Neural progenitor cell (in vitro differentiated cells): ENCODE measurements around the gene CHST9. TPM values are rescaled to one million over a fixed set of nuclear protein-coding genes. Genes with fewer than 3 reads are reported as not detected.
A peak's percentile ranks its signal among the peaks of the same experiment; 100 is the strongest.

Experiments
- DNase-seq: peaks from one replicate; pipeline ENCODE4 v3.0.0-alpha.2; 2016; ENCODE audit warnings: low spot score
- H2AFZ ChIP-seq: fragments of 200-600 bp; sonication (generic); replicated peaks from 2 replicates; pipeline ENCODE4 v1.6.1; 2016; ENCODE audit warnings: antibody characterized with exemption
- H3F3A ChIP-seq: fragments of 200-600 bp; sonication (generic); 2 replicates; pipeline ENCODE4 v1.6.1; 2016; ENCODE audit warnings: antibody characterized with exemption, low read depth
- H3K27ac ChIP-seq: fragments of 200-600 bp; sonication (generic); 2 replicates; pipeline ENCODE4 v1.5.1; 2016; ENCODE audit warnings: mild to moderate bottlenecking
- H3K27me3 ChIP-seq: fragments of 200-600 bp; sonication (generic); 2 replicates; pipeline ENCODE4 v1.6.1; 2016; ENCODE audit warnings: mild to moderate bottlenecking, moderate library complexity
- H3K36me3 ChIP-seq: fragments of 200-600 bp; sonication (generic); 2 replicates; pipeline ENCODE4 v1.5.1; 2016
- H3K4me1 ChIP-seq: fragments of 200-600 bp; sonication (generic); 2 replicates; pipeline ENCODE4 v1.6.1; 2016; ENCODE audit warnings: mixed run types
- H3K4me2 ChIP-seq: fragments of 200-600 bp; sonication (generic); 2 replicates; pipeline ENCODE4 v1.6.1; 2016
- H3K4me3 ChIP-seq: fragments of 200-600 bp; sonication (generic); 2 replicates; pipeline ENCODE4 v1.5.1; 2016
- H3K79me2 ChIP-seq: fragments of 200-600 bp; sonication (generic); 2 replicates; pipeline ENCODE4 v1.6.1; 2016; ENCODE audit warnings: low read depth
- H3K9ac ChIP-seq: fragments of 200-600 bp; sonication (generic); 2 replicates; pipeline ENCODE4 v1.6.1; 2016
- H3K9me3 ChIP-seq: fragments of 200-600 bp; sonication (generic); 2 replicates; pipeline ENCODE4 v1.5.1; 2016; ENCODE audit warnings: low read depth
- H4K20me1 ChIP-seq: fragments of 200-600 bp; sonication (generic); 2 replicates; pipeline ENCODE4 v1.6.1; 2016; ENCODE audit warnings: low read depth
- H3K27ac Mint-ChIP-seq: 3 replicates; pipeline ENCODE4 v1.8.0; 2021; ENCODE audit warnings: mixed read lengths
- H3K27me3 Mint-ChIP-seq: 2 replicates; pipeline ENCODE4 v1.8.0; 2022; ENCODE audit warnings: low read depth, mild to moderate bottlenecking, inconsistent platforms, moderate library complexity, mixed read lengths; ENCODE audit not compliant: insufficient read depth
- H3K36me3 Mint-ChIP-seq: 3 replicates; pipeline ENCODE4 v1.8.0; 2021; ENCODE audit warnings: mixed read lengths
- H3K4me1 Mint-ChIP-seq: 3 replicates; pipeline ENCODE4 v1.8.0; 2021; ENCODE audit warnings: mixed read lengths
- H3K4me3 Mint-ChIP-seq: 3 replicates; pipeline ENCODE4 v1.8.0; 2021; ENCODE audit warnings: mild to moderate bottlenecking, moderate library complexity, mixed read lengths
- H3K9me3 Mint-ChIP-seq: 3 replicates; pipeline ENCODE4 v1.8.0; 2020; ENCODE audit warnings: mixed read lengths
- EZH2 ChIP-seq: fragments of 200-600 bp; sonication (generic); IDR thresholded peaks from 2 replicates; pipeline ENCODE4 v1.6.1; 2017; ENCODE audit warnings: antibody characterized with exemption, mild to moderate bottlenecking, moderate library complexity
- EZH2phosphoT487 ChIP-seq: fragments of 200-600 bp; sonication (generic); IDR thresholded peaks from 2 replicates; pipeline ENCODE4 v1.6.1; 2017; ENCODE audit warnings: antibody characterized with exemption
- total RNA-seq: library from RNA; depleted of rRNA; stranded (reverse); fragments of >200 nt; gene quantifications from 2 replicates; pipeline ENCODE4 v1.2.3, GENCODE V29; 2015; ENCODE audit warnings: low replicate concordance
- TF ChIP-seq, protein P1 (sequence below): fragments of 200-600 bp; sonication (generic); IDR thresholded peaks from 2 replicates; pipeline ENCODE4 v1.5.1; 2017; ENCODE audit warnings: antibody characterized with exemption, mild to moderate bottlenecking

CHST9 gene
- total RNA-seq, 1 donor from 2014 or later: 1.3 TPM

DNA sequence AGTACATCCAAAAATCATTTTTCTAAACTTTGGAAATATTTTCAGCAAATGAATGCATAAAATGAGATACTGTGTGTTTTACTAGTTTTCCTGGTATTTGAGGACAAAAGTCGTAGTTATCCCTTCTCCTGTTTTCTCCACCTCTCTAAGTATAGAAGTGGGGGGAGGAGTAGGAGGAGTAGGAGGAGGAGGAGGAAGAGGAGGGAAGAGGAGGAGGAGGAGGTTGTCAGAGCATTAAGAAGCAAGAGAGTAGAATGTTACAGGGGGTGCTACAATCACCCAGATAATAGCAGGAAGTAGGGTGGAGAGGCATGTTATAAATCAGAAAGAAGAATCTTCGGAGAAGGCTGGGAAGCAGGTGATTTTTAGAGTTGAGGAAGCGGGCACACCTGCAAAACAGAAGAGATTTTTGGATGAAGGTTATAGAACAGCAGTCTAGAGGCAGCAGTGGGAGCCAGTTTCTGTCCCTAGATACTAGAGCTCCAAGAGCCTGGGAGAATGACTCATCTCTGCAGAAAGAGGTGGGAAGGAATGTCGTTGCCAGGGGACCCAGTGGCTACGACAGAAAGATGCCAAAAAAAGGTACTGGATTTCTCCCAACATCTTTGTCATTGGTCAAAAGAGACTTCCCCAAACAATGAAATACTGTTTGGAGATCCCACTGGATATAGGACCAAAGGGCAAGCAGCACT, 275.4 kb downstream of the CHST9 start:
- Histone ChIP-seq H3K36me3 (no peaks in the 10 kb centered on the region), H3K4me2 (no peak overlapping the region), H3K4me3 (no peak overlapping the region), H3K4me1 (no peaks in the 10 kb centered on the region), H3K27ac (no peak overlapping the region), H4K20me1 (no peaks in the 10 kb centered on the region), H3K79me2 (no peaks in the 10 kb centered on the region), H3F3A (no peaks in the 10 kb centered on the region), H3K9me3 (no peaks in the 10 kb centered on the region), H3K9ac (no peak overlapping the region), H3K27me3 (no peaks in the 10 kb centered on the region), H2AFZ (no peak overlapping the region)
- Mint-ChIP-seq H3K4me3 (no peak overlapping the region), H3K36me3 (no peaks in the 10 kb centered on the region), H3K27me3 (peaks cover 5% of the 10 kb centered on the region), H3K4me1 (peaks cover 43% of the 10 kb centered on the region), H3K27ac (peak overlapping the region; percentile 65), H3K9me3 (peaks cover 2% of the 10 kb centered on the region)
- no peak for DNase-seq
- TF ChIP-seq, protein P1, sequence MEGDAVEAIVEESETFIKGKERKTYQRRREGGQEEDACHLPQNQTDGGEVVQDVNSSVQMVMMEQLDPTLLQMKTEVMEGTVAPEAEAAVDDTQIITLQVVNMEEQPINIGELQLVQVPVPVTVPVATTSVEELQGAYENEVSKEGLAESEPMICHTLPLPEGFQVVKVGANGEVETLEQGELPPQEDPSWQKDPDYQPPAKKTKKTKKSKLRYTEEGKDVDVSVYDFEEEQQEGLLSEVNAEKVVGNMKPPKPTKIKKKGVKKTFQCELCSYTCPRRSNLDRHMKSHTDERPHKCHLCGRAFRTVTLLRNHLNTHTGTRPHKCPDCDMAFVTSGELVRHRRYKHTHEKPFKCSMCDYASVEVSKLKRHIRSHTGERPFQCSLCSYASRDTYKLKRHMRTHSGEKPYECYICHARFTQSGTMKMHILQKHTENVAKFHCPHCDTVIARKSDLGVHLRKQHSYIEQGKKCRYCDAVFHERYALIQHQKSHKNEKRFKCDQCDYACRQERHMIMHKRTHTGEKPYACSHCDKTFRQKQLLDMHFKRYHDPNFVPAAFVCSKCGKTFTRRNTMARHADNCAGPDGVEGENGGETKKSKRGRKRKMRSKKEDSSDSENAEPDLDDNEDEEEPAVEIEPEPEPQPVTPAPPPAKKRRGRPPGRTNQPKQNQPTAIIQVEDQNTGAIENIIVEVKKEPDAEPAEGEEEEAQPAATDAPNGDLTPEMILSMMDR: no peak
- TF ChIP-seq EZH2phosphoT487: no peak
- TF ChIP-seq EZH2: no peak

DNA sequence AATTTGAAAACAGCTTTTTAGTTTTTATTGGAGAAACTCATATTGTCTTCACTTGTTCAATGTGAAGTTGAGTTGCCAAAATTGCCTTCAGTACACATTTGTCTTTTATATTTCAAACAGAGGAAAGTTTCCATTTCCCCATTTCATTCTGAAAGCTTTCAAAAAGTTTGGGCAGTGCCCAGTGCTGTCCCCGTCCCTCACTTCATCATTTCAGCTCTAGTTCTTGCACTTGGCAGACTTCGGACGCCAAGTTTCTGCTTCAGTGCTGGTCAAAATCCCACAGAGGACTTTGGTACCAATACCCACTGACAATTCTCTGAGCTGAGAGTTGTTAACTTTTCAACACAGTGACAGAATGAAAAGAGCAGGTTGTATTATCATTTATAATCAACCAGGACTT, 276.2 kb downstream of the CHST9 start:
- peaks cover 8% of the 10 kb centered on the region for H3K9me3 Mint-ChIP-seq

DNA sequence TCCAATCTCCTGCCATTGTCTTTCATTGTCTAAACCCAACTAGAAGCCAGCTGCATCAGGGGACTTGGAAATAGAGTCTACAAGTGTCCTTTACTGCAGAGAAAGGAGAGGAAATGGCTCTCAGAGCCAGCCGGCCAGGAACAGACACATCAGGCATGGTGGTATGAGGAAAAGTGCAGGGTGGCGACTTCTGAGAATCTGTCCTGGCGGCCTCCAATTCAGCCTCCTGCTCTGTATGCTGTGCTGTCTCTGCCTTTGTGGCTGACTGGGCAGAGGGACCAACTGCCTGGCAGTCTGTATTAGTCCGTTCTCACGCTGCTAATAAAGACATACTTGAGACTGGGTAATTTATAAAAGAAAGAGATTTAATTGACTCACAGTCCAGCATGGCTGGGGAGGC, 282.8 kb downstream of the CHST9 start:
- Mint-ChIP-seq H3K4me1 (no peaks in the 10 kb centered on the region), H3K4me3 (no peak overlapping the region), H3K9me3 (peaks cover 26% of the 10 kb centered on the region), H3K27me3 (peaks cover 6% of the 10 kb centered on the region), H3K27ac (no peak overlapping the region), H3K36me3 (peaks cover 4% of the 10 kb centered on the region)
- no peaks in the 10 kb centered on the region for H3K4me1 ChIP-seq
- no peak overlapping the region for H3K4me2 ChIP-seq
- no peaks in the 10 kb centered on the region for H3F3A ChIP-seq
- TF ChIP-seq EZH2phosphoT487: no peak
- no peak for TF ChIP-seq EZH2
- TF ChIP-seq, protein P1: no peak
- no peaks in the 10 kb centered on the region for H3K36me3 ChIP-seq
- no peak overlapping the region for H2AFZ ChIP-seq
- H3K9ac ChIP-seq: no peak overlapping the region
- no peaks in the 10 kb centered on the region for H3K9me3 ChIP-seq
- DNase-seq: no peak
- H3K4me3 ChIP-seq: no peak overlapping the region
- no peak overlapping the region for H3K27ac ChIP-seq
- H4K20me1 ChIP-seq: no peaks in the 10 kb centered on the region
- H3K27me3 ChIP-seq: no peaks in the 10 kb centered on the region
- no peaks in the 10 kb centered on the region for H3K79me2 ChIP-seq

More for the DNA sequence above, 276.2 kb downstream of the CHST9 start:
- H3K27me3 ChIP-seq: no peaks in the 10 kb centered on the region
- no peak overlapping the region for H3K4me2 ChIP-seq
- no peaks in the 10 kb centered on the region for H3K79me2 ChIP-seq
- no peaks in the 10 kb centered on the region for H3K36me3 ChIP-seq
- H3K36me3 Mint-ChIP-seq: peaks cover 4% of the 10 kb centered on the region
- no peak for DNase-seq
- no peak overlapping the region for H3K27ac ChIP-seq
- no peaks in the 10 kb centered on the region for H4K20me1 ChIP-seq
- peaks cover 38% of the 10 kb centered on the region for H3K4me1 Mint-ChIP-seq
- H3K9me3 ChIP-seq: no peaks in the 10 kb centered on the region
- no peaks in the 10 kb centered on the region for H3K4me1 ChIP-seq
- H3F3A ChIP-seq: no peaks in the 10 kb centered on the region
- H3K27ac Mint-ChIP-seq: no peak overlapping the region
- no peak for TF ChIP-seq EZH2
- TF ChIP-seq, protein P1: no peak
- TF ChIP-seq EZH2phosphoT487: no peak
- no peak overlapping the region for H3K4me3 ChIP-seq
- H3K4me3 Mint-ChIP-seq: no peak overlapping the region
- H3K9ac ChIP-seq: no peak overlapping the region
- no peak overlapping the region for H2AFZ ChIP-seq
- peaks cover 7% of the 10 kb centered on the region for H3K27me3 Mint-ChIP-seq
